HG02870 (cell line): Measurements from ENCODE around the gene HAUS8.
"Not testable (repeated sequence)": the region's sequence is repeated elsewhere in the genome, so short reads cannot be mapped to it uniquely, and the experiment has no call there.

Experiments used
- ATAC-seq: cut with Tn5 transposase; IDR thresholded peaks from one replicate; pipeline ENCODE4 v1.9.1; 2021; ENCODE audit warnings: mild to moderate bottlenecking, moderate library complexity; ENCODE audit not compliant: unreplicated experiment

The HAUS8 gene

GRCh38 chr19:17075035-17075863, at the start of gene HAUS8, which contains the start of gene MYO9B:
HAUS8 (minus strand) TSS chr19:17075452; CDS start chr19:17075422, 30 bp downstream.
MYO9B (plus strand) TSS chr19:17075777; CDS start chr19:17101718, 25,941 bp downstream.
- ATAC-seq, result peak; percentile 66

- no peak for ATAC-seq
These were observed 48.8 kb upstream of the HAUS8 start for GRCh38 chr19:17124025-17124424.

- no peak for ATAC-seq
These were observed 47.8 kb upstream of the HAUS8 start for GRCh38 chr19:17123041-17123440.

GRCh38 chr19:17121736-17122293, 46.6 kb upstream of the HAUS8 start:
- ATAC-seq, result no peak

- no peak for ATAC-seq
These were observed 43.7 kb upstream of the HAUS8 start for GRCh38 chr19:17118957-17119356.

- ATAC-seq, result no peak
These were observed 41.9 kb upstream of the HAUS8 start for GRCh38 chr19:17116996-17117702.

- ATAC-seq, result no peak
These were observed 39.2 kb upstream of the HAUS8 start for GRCh38 chr19:17114414-17114831.

GRCh38 chr19:17113127-17113785, 38.0 kb upstream of the HAUS8 start:
- ATAC-seq, result no peak

- ATAC-seq, result no peak
These were observed 37.4 kb upstream of the HAUS8 start for GRCh38 chr19:17112700-17113099.

- ATAC-seq, result no peak
These were observed 37.0 kb upstream of the HAUS8 start for GRCh38 chr19:17112271-17112670.

GRCh38 chr19:17111766-17112165, 36.5 kb upstream of the HAUS8 start:
- ATAC-seq, result no peak

GRCh38 chr19:17110599-17110966, 35.3 kb upstream of the HAUS8 start:
- no peak for ATAC-seq

- ATAC-seq, result no peak
These were observed 34.8 kb upstream of the HAUS8 start for GRCh38 chr19:17109962-17110598.

- no peak for ATAC-seq
These were observed 34.0 kb upstream of the HAUS8 start for GRCh38 chr19:17109300-17109699.

- no peak for ATAC-seq
These were observed 33.2 kb upstream of the HAUS8 start for GRCh38 chr19:17108453-17108784.

GRCh38 chr19:17107546-17108452, 32.5 kb upstream of the HAUS8 start:
- no peak for ATAC-seq

- not testable (repeated sequence) for ATAC-seq
These were observed 31.7 kb upstream of the HAUS8 start for GRCh38 chr19:17106964-17107363.

GRCh38 chr19:17105556-17105955, 30.3 kb upstream of the HAUS8 start:
- no peak for ATAC-seq

GRCh38 chr19:17104679-17105078, 29.4 kb upstream of the HAUS8 start:
- ATAC-seq, result no peak

- no peak for ATAC-seq
These were observed 27.9 kb upstream of the HAUS8 start for GRCh38 chr19:17103177-17103576.
